Measurements from ENCODE around the gene SLC29A1. TPM values are rescaled to one million over a fixed set of nuclear protein-coding genes. Genes with fewer than 3 reads are reported as not detected.
A peak's percentile ranks its signal among the peaks of the same experiment; 100 is the strongest.

SLC29A1 gene
- total RNA-seq, 6 experiments from 2014 or later, result 14.9 to 29.9 (median 26.8) TPM

- Mint-ChIP-seq H3K36me3 (ENCODE audit: low read depth) (no peaks in the 10 kb centered on the region), H3K4me3 (no peak overlapping the region), H3K9me3 (no peaks in the 10 kb centered on the region), H3K4me1 (ENCODE audit: low read depth) (peaks cover 17% of the 10 kb centered on the region), H3K27ac (no peak overlapping the region), H3K27me3 (ENCODE audit: insufficient read depth) (peaks cover 31% of the 10 kb centered on the region)
- TF ChIP-seq CTCF (IDR thresholded peaks at IDR 0.05), result peak; percentile 95
- no peak for DNase-seq
These were observed 44.8 kb downstream of the SLC29A1 start for GRCh38 chr6:44268095-44268628.

- Mint-ChIP-seq H3K4me1 (ENCODE audit: low read depth) (peaks cover 6% of the 10 kb centered on the region), H3K9me3 (no peaks in the 10 kb centered on the region)
These were observed 46.0 kb downstream of the SLC29A1 start for GRCh38 chr6:44269178-44269920.

GRCh38 chr6:44269921-44270525 lies 46.6 kb downstream of the SLC29A1 start, which contains the start of gene TMEM151B:
TSS of gene TMEM151B (plus strand) at chr6:44270450. CDS start at chr6:44270743, 293 bp downstream.
- Mint-ChIP-seq H3K36me3 (ENCODE audit: low read depth) (no peaks in the 10 kb centered on the region), H3K27me3 (ENCODE audit: insufficient read depth) (peaks cover 37% of the 10 kb centered on the region), H3K27ac (no peak within 1 kb of the TSS), H3K4me3 (no peak within 1 kb of the TSS; the same call in 1 of the 2 replicates), H3K9me3 (no peaks in the 10 kb centered on the region), H3K4me1 (ENCODE audit: low read depth) (no peaks in the 10 kb centered on the region)
- no peak for DNase-seq
- no peak for TF ChIP-seq CTCF (IDR thresholded peaks at IDR 0.05)

More at GRCh38 chr6:44269178-44269920, 46.0 kb downstream of the SLC29A1 start:
- peaks cover 35% of the 10 kb centered on the region for H3K27me3 Mint-ChIP-seq (ENCODE audit: insufficient read depth)
- H3K4me3 Mint-ChIP-seq, result no peak overlapping the region
- H3K27ac Mint-ChIP-seq, result no peak overlapping the region
- no peak for DNase-seq
- H3K36me3 Mint-ChIP-seq (ENCODE audit: low read depth), result no peaks in the 10 kb centered on the region
- no peak for TF ChIP-seq CTCF (IDR thresholded peaks at IDR 0.05)

- TF ChIP-seq CTCF (IDR thresholded peaks at IDR 0.05), result no peak
- Mint-ChIP-seq H3K36me3 (ENCODE audit: low read depth) (no peaks in the 10 kb centered on the region), H3K27ac (no peak overlapping the region), H3K9me3 (no peaks in the 10 kb centered on the region), H3K4me3 (no peak overlapping the region; the same call in 1 of the 2 replicates), H3K27me3 (ENCODE audit: insufficient read depth) (peaks cover 37% of the 10 kb centered on the region), H3K4me1 (ENCODE audit: low read depth) (no peaks in the 10 kb centered on the region)
- DNase-seq, result no peak
These were observed 47.4 kb downstream of the SLC29A1 start for GRCh38 chr6:44270526-44271405.

GRCh38 chr6:44271406-44271723 lies 48.0 kb downstream of the SLC29A1 start:
- peaks cover 37% of the 10 kb centered on the region for H3K27me3 Mint-ChIP-seq (ENCODE audit: insufficient read depth)
- no peak for TF ChIP-seq CTCF (IDR thresholded peaks at IDR 0.05)
- DNase-seq, result no peak
- H3K4me3 Mint-ChIP-seq, result no peak overlapping the region; the same call in 1 of the 2 replicates
- no peaks in the 10 kb centered on the region for H3K36me3 Mint-ChIP-seq (ENCODE audit: low read depth)
- H3K27ac Mint-ChIP-seq, result no peak overlapping the region
- no peaks in the 10 kb centered on the region for H3K4me1 Mint-ChIP-seq (ENCODE audit: low read depth)
- no peaks in the 10 kb centered on the region for H3K9me3 Mint-ChIP-seq
